Calu3 (cell line): Measurements from ENCODE around the gene ANKMY1. TPM values are rescaled to one million over a fixed set of nuclear protein-coding genes. Genes with fewer than 3 reads are reported as not detected.

Experiments used
- BruUV-seq: library from RNA; stranded (reverse); fragments of 400-500 nt; replicated peaks from 2 replicates; lab custom pipeline; 2021; lab: Mats Ljungman, UMichigan
- CTCF ChIA-PET: fragments of 300-600 bp; sonication (Branson Sonifier 250); formaldehyde crosslinking; loops from one replicate; lab custom pipeline; 2022; ENCODE audit warnings: antibody characterized with exemption; lab: Charles Lee
- DNase-seq: peaks from one replicate; pipeline ENCODE4 v3.0.0; 2022
- H3K27ac Mint-ChIP-seq: one replicate; pipeline ENCODE4 v1.8.0; 2022; ENCODE audit warnings: mixed read lengths; ENCODE audit not compliant: unreplicated experiment
- H3K27me3 Mint-ChIP-seq: one replicate; pipeline ENCODE4 v1.8.0; 2022; ENCODE audit warnings: mixed read lengths; ENCODE audit not compliant: unreplicated experiment
- H3K36me3 Mint-ChIP-seq: one replicate; pipeline ENCODE4 v1.8.0; 2022; ENCODE audit warnings: mild to moderate bottlenecking, moderate library complexity, mixed read lengths; ENCODE audit not compliant: insufficient read depth, unreplicated experiment
- H3K4me1 Mint-ChIP-seq: one replicate; pipeline ENCODE4 v1.8.0; 2022; ENCODE audit warnings: mild to moderate bottlenecking, low read depth, mixed read lengths; ENCODE audit not compliant: unreplicated experiment
- H3K4me3 Mint-ChIP-seq: one replicate; pipeline ENCODE4 v1.8.0; 2022; ENCODE audit warnings: mild to moderate bottlenecking, low read depth, moderate library complexity, mixed read lengths; ENCODE audit not compliant: unreplicated experiment
- H3K9me3 Mint-ChIP-seq: one replicate; pipeline ENCODE4 v1.8.0; 2022; ENCODE audit warnings: low read depth, mixed read lengths; ENCODE audit not compliant: unreplicated experiment
- CTCF ChIP-seq: fragments of 200-600 bp; IDR thresholded peaks from one replicate; pipeline ENCODE4 v1.8.0; 2022; ENCODE audit warnings: antibody characterized with exemption; ENCODE audit not compliant: unreplicated experiment
- intact Hi-C: fragments of 100-400 bp; cut with micrococcal nuclease; formaldehyde crosslinking; loops from one replicate; pipeline ENCODE4 v1.10.0; 2022; ENCODE audit not compliant: unreplicated experiment
- total RNA-seq: library from RNA; stranded (reverse); gene quantifications from 2 replicates; pipeline ENCODE4 v1.2.3, GENCODE V29; 2022

The ANKMY1 gene
- total RNA-seq, 1 experiment from 2014 or later, result 38.2 TPM

- CTCF ChIA-PET, result interaction anchor here (0.7 kb wide), 1 partner anchor 409 kb away, joined by 5 read pairs; no protein-coding TSS in a partner anchor
- Mint-ChIP-seq H3K4me3 (no peak overlapping the region), H3K36me3 (peaks cover 32% of the 10 kb centered on the region), H3K27me3 (no peaks in the 10 kb centered on the region), H3K9me3 (no peaks in the 10 kb centered on the region), H3K4me1 (peaks cover 21% of the 10 kb centered on the region), H3K27ac (no peak overlapping the region)
- no TSS peak for BruUV-seq
- no peak for DNase-seq
- no peak for TF ChIP-seq CTCF
- intact Hi-C loops, result loop anchor here (10.0 kb wide), 1 partner anchor 103 kb away; no protein-coding TSS in a partner anchor
These were observed 44.0 kb upstream of the ANKMY1 start for GRCh38 chr2:240601831-240602160.

- no peak for DNase-seq
- TF ChIP-seq CTCF, result no peak
- peaks cover 26% of the 10 kb centered on the region for H3K36me3 Mint-ChIP-seq
- no TSS peak for BruUV-seq
- intact Hi-C loops, result loop anchor here (10.0 kb wide), 1 partner anchor 104 kb away; no protein-coding TSS in a partner anchor
- no peak overlapping the region for H3K4me3 Mint-ChIP-seq
- no peaks in the 10 kb centered on the region for H3K9me3 Mint-ChIP-seq
- no peaks in the 10 kb centered on the region for H3K27me3 Mint-ChIP-seq
- CTCF ChIA-PET, result no interaction called here
- no peak overlapping the region for H3K27ac Mint-ChIP-seq
- peaks cover 15% of the 10 kb centered on the region for H3K4me1 Mint-ChIP-seq
These were observed 43.5 kb upstream of the ANKMY1 start for GRCh38 chr2:240601061-240601830.

GRCh38 chr2:240600451-240600961, 42.7 kb upstream of the ANKMY1 start:
- peaks cover 19% of the 10 kb centered on the region for H3K36me3 Mint-ChIP-seq
- no peak overlapping the region for H3K4me3 Mint-ChIP-seq
- DNase-seq, result no peak
- BruUV-seq, result no TSS peak
- CTCF ChIA-PET, result no interaction called here
- H3K9me3 Mint-ChIP-seq, result no peaks in the 10 kb centered on the region
- TF ChIP-seq CTCF, result no peak
- H3K4me1 Mint-ChIP-seq, result peaks cover 13% of the 10 kb centered on the region
- no peak overlapping the region for H3K27ac Mint-ChIP-seq
- no peaks in the 10 kb centered on the region for H3K27me3 Mint-ChIP-seq
- intact Hi-C loops, result loop anchor here (10.0 kb wide), 1 partner anchor 104 kb away; no protein-coding TSS in a partner anchor

GRCh38 chr2:240599141-240599583, 41.4 kb upstream of the ANKMY1 start:
- CTCF ChIA-PET, result no interaction called here
- intact Hi-C loops, result no loop called here
- no TSS peak for BruUV-seq
- H3K36me3 Mint-ChIP-seq, result peaks cover 6% of the 10 kb centered on the region
- no peaks in the 10 kb centered on the region for H3K27me3 Mint-ChIP-seq
- no peak for DNase-seq
- H3K4me1 Mint-ChIP-seq, result peaks cover 3% of the 10 kb centered on the region
- no peak overlapping the region for H3K4me3 Mint-ChIP-seq
- TF ChIP-seq CTCF, result no peak
- H3K27ac Mint-ChIP-seq, result no peak overlapping the region
- no peaks in the 10 kb centered on the region for H3K9me3 Mint-ChIP-seq
